OCI-LY3 (cell line): Measurements from ENCODE around the gene NEK10.

Source experiments
- CTCF ChIP-seq: fragments of 200-600, 300-600 bp; sonication (generic); IDR thresholded peaks from 2 replicates; pipeline ENCODE4 v1.5.1; 2014; ENCODE audit warnings: antibody characterized with exemption, low read length, low read depth
- EZH2phosphoT487 ChIP-seq: fragments of 200-600 bp; shearing (Covaris generic); IDR thresholded peaks from 2 replicates; pipeline ENCODE4 v1.6.1; 2018; ENCODE audit warnings: antibody characterized with exemption, mixed run types, low read depth

GRCh38 chr3:27089645-27090044 lies 279.5 kb downstream of the NEK10 start:
- TF ChIP-seq CTCF (no peak), EZH2phosphoT487 (no peak)
